Mesothelial cell of epicardium (in vitro differentiated cells): Measurements from ENCODE around the gene ZNF768. TPM values are rescaled to one million over a fixed set of nuclear protein-coding genes. Genes with fewer than 3 reads are reported as not detected.
"Not testable (repeated sequence)": the region's sequence is repeated elsewhere in the genome, so short reads cannot be mapped to it uniquely, and the experiment has no call there.

Source experiments
- DNase-seq, 2 experiments: peaks; one replicate each; pipeline ENCODE4 v3.0.0; 2021; ENCODE audit warnings: low spot score in 2 of 2; ENCODE audit not compliant: unreplicated experiment in 2 of 2
- H3K27ac Mint-ChIP-seq: 2 replicates; pipeline ENCODE4 v1.8.0; 2021; ENCODE audit warnings: mixed read lengths
- H3K27me3 Mint-ChIP-seq: 2 replicates; pipeline ENCODE4 v1.8.0; 2021; ENCODE audit warnings: low read depth, mixed read lengths
- H3K36me3 Mint-ChIP-seq: 2 replicates; pipeline ENCODE4 v1.8.0; 2021; ENCODE audit warnings: mixed read lengths
- H3K4me1 Mint-ChIP-seq: 2 replicates; pipeline ENCODE4 v1.8.0; 2021; ENCODE audit warnings: mixed read lengths
- H3K4me3 Mint-ChIP-seq: 2 replicates; pipeline ENCODE4 v1.8.0; 2021; ENCODE audit warnings: mild to moderate bottlenecking, moderate library complexity, mixed read lengths
- H3K9me3 Mint-ChIP-seq: 2 replicates; pipeline ENCODE4 v1.8.0; 2021; ENCODE audit warnings: mixed read lengths
- total RNA-seq: library from RNA; stranded (reverse); gene quantifications from 3 replicates; pipeline ENCODE4 v1.2.1, GENCODE V29; 2021
- TF ChIP-seq, protein P1 (sequence below): fragments of 200-600 bp; sonication (generic); IDR thresholded peaks from one replicate; pipeline ENCODE4 v1.5.0; 2021; ENCODE audit warnings: antibody characterized with exemption; ENCODE audit not compliant: unreplicated experiment

ZNF768 gene
- total RNA-seq, 1 donor from 2014 or later, result 41.2 TPM

DNA sequence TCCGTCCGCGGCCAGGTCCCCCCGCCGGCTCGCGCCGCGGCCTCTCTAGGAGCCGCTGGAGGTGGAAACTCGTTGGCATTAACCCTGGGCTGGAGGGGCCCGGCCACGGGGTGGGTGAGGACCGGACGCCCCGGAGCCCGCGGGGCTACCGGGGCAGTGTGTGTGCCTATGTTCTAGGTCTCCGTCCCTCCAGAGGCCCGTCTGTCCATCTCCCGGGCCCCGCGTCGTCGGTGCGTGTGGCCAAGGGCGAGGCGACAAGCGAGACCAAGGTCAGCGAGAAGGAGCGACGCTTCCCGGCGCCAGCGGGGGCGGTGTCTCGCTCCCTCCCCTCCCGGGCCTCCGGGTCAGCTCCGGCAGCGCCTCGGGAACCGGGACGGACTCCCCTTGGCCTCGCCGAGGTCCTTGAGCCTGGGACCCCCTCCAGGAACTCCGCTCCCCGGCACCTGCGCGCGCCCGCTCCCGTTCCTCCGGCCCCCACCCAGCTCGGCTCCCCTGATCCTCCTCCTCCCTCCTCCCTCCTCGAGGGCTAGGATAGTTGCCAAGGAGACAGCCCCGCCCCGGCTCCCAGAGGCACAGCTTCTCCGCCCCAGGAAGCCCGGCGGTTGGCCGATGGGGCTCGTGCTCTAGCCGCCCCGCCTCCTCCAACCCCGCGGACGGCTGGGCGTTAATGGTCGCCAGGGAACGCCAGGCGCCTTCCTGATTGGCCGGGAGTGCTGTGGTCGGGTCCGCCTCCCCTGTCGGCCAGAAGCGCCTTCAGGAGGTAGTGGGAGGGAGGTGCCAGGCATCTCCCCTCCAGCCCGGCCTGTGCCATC is 663 bp upstream of the ZNF768 start:
- no peaks in the 10 kb centered on the region for H3K9me3 Mint-ChIP-seq
- H3K4me3 Mint-ChIP-seq, result peak overlapping the region; percentile 67
- peaks cover 25% of the 10 kb centered on the region for H3K4me1 Mint-ChIP-seq
- TF ChIP-seq, protein P1, sequence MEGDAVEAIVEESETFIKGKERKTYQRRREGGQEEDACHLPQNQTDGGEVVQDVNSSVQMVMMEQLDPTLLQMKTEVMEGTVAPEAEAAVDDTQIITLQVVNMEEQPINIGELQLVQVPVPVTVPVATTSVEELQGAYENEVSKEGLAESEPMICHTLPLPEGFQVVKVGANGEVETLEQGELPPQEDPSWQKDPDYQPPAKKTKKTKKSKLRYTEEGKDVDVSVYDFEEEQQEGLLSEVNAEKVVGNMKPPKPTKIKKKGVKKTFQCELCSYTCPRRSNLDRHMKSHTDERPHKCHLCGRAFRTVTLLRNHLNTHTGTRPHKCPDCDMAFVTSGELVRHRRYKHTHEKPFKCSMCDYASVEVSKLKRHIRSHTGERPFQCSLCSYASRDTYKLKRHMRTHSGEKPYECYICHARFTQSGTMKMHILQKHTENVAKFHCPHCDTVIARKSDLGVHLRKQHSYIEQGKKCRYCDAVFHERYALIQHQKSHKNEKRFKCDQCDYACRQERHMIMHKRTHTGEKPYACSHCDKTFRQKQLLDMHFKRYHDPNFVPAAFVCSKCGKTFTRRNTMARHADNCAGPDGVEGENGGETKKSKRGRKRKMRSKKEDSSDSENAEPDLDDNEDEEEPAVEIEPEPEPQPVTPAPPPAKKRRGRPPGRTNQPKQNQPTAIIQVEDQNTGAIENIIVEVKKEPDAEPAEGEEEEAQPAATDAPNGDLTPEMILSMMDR, result no peak
- peak overlapping the region; percentile 98 for H3K27ac Mint-ChIP-seq
- DNase-seq, result peak; percentile 96 to 97
- H3K27me3 Mint-ChIP-seq, result no peaks in the 10 kb centered on the region
- H3K36me3 Mint-ChIP-seq, result peaks cover 9% of the 10 kb centered on the region

GRCh38 chr16:30525844-30526136 is 576 bp downstream of the ZNF768 start:
- Mint-ChIP-seq H3K27me3 (no peaks in the 10 kb centered on the region), H3K36me3 (peaks cover 3% of the 10 kb centered on the region), H3K4me3 (peak overlapping the region; percentile 82), H3K4me1 (peaks cover 25% of the 10 kb centered on the region), H3K9me3 (no peaks in the 10 kb centered on the region), H3K27ac (peak overlapping the region; percentile 90)
- DNase-seq, result no peak
- TF ChIP-seq, protein P1, result no peak

DNA sequence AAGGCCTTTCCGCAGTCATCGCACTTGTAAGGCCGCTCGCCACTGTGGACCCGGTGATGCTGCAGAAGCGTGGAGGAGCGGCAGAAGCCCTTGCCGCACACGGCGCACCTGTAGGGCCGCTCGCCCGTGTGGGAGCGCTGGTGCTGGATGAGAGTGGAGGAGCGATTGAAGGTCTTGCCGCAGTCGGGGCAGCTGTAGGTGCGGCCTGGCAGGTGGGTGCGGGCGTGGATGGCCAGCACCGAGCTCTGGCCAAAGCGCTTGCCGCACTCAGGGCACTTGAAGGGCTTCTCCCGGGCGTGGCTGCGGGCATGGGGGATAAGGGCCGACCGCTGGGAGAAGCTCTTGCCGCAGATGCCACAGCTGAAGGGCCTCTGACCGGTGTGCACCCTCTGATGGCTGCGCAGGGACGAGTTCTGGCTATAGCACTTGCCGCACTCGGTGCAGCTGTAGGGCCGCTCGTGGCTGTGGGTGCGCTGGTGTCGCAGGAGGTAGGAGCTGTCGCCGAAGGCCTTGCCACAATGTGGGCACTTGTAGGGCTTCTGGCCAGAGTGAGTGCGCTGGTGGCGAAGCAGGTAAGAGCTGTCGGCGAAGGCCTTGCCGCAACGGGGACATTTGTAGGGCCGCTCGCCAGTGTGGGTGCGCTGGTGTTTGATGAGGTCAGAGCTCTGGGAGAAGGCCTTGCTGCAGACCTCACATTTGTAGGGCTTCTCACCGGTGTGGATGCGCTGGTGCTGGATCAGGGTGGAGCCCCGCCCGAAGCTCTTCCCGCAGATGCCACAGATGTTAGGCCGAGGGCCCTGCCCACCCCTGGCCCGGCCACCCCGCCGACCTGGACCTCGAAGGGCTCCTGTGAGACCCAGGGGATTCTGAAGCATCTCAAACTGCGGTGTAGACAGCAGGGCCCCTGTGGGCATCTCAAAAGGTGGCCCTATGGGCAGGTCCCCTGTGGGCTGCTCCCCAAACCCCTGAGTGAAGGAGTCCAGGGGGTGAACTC is 1.5 kb downstream of the ZNF768 start:
- Mint-ChIP-seq H3K27me3 (no peaks in the 10 kb centered on the region), H3K4me3 (peak overlapping the region; percentile 34), H3K36me3 (peaks cover 3% of the 10 kb centered on the region), H3K27ac (no peak overlapping the region), H3K9me3 (no peaks in the 10 kb centered on the region), H3K4me1 (peaks cover 20% of the 10 kb centered on the region)
- no peak for DNase-seq
- TF ChIP-seq, protein P1, result no peak

DNA sequence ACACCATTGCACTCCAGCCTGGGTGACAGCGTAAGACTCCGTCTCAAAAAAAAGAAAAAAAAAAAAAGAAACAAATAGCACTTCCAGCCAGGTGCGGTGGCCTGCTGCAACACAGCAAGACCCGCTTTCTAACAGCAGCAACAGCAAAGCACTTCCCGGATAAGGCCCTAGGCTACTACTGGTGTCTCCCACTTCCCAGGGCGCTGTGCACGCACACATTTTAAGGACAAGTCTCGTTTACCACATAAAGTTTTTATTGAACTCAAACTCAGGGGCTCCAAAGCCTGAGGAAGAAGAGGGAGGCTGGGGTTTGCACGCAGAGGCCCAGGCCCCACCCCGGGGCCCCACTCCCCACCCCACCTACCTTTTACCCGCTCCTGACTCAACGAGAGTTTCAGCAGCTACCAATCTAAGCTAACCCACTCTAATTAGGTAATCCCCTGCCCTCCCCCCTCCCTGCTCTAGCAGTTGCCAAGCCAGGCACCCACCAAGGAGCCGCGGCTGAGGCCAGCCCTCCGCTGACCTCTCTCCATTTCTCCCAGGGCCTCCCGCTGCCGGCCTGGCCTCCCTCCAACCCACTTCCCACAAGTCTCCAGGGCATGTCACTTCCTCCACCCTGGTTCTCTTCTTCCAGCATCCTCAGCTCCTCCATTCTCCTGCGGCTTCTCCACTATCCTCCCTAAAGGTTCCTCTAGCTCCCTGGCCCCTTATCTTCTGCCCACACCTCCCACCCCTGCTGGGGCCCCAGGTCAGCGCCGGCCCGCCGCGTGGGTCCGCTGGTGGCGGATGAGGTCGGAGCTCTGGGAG is 2.4 kb downstream of the ZNF768 start:
- no peak for DNase-seq
- TF ChIP-seq, protein P1, result no peak
- Mint-ChIP-seq H3K27ac (no peak overlapping the region), H3K36me3 (peaks cover 3% of the 10 kb centered on the region), H3K27me3 (no peaks in the 10 kb centered on the region), H3K4me1 (peaks cover 20% of the 10 kb centered on the region), H3K4me3 (peak overlapping the region; percentile 17), H3K9me3 (no peaks in the 10 kb centered on the region)

GRCh38 chr16:30522702-30523463 is 3.5 kb downstream of the ZNF768 start:
- not testable (repeated sequence) for H3K4me1 Mint-ChIP-seq, H3K4me3 Mint-ChIP-seq, DNase-seq, H3K36me3 Mint-ChIP-seq, H3K9me3 Mint-ChIP-seq, H3K27ac Mint-ChIP-seq, H3K27me3 Mint-ChIP-seq
